ENCODE data around the gene PTGR3.

The PTGR3 gene

DNA sequence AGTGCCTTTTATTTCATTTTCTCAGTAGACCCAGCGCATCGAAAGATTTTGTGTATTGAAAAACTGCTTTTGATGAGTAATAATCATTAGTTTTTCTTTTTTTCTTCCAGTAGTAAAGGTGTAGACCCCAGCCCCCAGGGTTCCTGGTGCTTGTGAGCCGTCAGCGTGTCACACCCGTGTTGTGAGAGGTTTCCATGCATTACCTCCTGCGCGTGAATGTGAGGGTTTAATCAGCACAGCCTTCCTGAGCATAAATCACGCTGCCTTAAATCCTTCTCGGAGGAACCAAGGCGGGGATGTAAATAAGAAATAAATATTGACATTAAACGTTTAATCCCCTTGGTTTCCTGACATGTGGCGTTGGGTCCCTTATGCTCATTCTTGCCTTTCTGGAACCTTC lies 26.0 kb upstream of the PTGR3 start:
- DNase-seq: no peak

- DNase-seq: no peak
These were observed 22.1 kb upstream of the PTGR3 start for GRCh38 chr18:75231053-75231406.

DNA sequence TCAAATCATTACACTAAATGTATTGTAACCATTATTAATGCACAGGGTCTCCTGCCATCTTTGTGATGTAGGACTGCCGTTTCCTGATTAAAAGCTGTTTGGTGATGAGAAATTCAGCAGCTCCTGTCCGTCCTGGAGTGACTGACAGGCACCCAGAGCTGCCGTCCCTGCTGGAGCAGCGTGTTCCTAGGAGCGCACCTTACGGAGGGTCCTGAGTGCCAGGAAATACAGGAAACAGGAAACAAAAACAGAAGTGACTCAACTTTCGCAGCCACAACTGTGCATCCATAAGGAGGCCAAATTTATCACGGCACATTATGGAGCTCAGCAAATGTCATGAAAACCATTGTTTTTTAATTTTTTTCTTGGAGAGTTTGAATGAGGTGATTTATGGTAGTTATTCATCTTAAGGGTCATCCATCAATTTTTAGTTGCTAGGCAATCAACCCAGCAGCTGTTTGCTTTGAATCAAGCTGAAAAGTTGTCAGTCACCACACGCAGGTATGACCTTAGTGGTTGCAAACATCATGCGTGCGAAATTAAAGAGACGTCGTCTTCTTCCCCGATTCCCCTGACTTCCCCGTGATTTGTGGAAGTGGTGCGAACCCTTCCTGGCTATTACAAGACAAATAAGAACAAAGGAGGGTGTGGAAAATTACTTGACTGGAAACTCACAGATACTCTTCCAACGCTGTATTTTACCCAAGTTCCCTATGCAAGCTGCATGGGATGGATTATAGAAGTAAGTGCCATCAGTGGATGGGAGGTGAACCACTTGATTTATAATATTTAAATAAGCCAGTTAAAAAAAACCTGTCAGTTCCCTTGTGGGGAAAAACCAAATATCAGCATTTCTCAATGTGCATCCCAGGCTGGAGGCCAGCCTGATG lies 21.5 kb upstream of the PTGR3 start:
- DNase-seq: no peak

DNA sequence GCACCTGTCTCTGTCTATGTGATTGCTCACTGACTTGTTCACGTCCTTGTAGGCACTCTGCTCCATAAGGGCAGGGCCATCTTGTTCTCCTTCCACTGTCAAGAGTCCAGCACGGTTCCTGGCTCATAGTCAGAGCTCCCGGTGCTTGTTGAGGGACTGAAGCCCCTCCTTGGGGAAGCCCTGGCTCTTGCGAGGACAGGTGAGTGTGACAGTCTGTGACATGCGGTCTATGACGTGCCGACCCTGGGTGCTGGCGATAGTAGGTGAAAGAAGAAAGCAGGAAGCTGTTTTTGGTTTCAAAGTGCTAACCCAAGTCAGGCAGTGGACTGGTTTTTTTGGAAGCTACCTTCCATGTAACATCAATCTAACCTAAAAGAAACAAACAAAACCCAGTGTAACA lies 20.5 kb upstream of the PTGR3 start:
- no peak for DNase-seq

DNA sequence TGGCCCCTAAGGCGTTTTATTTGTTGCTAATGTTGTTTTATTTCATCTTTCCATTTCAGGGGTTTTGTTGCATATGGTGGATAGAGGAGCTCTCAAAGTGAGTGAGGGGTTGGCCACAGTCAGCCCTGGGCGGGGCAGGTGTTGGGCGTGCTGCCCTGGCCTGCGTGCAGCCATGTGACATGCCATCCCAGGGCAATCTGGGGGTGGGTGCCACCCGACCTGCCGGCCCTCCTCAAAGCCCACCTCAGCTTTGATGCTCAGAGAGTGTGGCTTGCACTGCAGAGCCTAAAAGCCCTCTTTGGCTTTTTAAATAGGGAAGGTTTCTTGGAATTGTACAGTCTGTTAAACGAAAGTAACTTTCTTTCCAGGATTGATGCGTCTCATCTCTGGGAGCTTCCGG lies 20.0 kb upstream of the PTGR3 start:
- DNase-seq: no peak

- no peak for DNase-seq
These were observed 18.8 kb upstream of the PTGR3 start for GRCh38 chr18:75227535-75228296.

DNA sequence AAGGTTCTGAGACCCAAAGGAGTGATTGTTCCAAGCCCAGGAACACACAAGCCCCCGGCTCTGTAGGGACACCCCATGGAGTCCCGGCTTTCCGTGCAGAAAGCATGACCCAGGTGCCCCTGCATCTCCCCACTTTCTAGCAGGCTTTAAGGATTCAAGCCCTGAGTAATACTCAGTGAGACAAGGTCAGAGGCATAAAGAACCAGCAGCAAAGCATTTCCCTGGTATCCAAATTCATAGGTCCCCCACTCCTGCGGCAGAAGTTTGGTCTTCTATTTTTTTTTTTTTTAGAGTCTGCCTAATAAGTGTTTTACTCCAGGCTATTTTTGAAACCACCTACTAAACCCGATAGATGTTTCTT lies 18.0 kb upstream of the PTGR3 start:
- no peak for DNase-seq

GRCh38 chr18:75226286-75226955 lies 17.5 kb upstream of the PTGR3 start:
- DNase-seq: no peak

GRCh38 chr18:75223687-75224347 lies 14.9 kb upstream of the PTGR3 start:
- no peak for DNase-seq

DNA sequence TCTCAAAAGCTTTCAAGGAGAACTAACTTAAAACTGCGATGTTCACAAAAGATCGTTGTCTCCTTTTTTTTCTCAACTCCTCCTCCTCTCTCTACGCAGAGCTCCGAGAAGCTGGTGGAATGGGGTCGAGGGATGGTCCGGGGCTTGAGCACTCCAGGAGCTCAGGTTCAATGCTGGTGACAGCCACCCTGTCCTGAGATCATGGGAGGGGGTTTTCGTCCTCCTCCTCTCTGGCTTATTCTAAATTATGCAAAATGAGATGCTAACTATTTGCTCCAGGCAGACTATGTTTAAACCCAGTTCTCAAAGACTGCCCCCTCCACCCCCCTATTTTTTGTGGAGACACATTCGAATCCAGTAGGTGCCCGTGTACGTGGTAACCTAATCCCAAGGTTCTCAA lies 13.5 kb upstream of the PTGR3 start:
- no peak for DNase-seq

GRCh38 chr18:75221897-75222296 lies 13.0 kb upstream of the PTGR3 start:
- DNase-seq: no peak

DNA sequence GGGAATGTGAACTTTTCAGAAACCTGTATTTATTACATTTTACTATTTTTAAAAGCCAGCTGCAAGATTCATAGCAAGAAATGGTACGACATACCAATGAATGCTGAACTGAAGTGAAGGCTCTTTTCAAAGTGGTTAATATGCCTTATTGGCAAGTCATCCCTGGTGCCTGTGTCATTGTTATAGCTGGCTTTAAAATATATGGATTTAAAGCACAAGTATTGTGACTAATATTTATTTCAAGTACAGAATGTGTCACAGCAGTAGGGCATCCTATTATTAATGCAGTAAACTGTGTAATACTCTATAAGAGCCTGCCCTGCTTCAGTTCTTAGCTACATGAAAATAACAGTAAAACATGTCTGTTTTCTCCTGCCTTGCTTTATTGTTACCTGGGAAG lies 12.5 kb upstream of the PTGR3 start:
- no peak for DNase-seq

DNA sequence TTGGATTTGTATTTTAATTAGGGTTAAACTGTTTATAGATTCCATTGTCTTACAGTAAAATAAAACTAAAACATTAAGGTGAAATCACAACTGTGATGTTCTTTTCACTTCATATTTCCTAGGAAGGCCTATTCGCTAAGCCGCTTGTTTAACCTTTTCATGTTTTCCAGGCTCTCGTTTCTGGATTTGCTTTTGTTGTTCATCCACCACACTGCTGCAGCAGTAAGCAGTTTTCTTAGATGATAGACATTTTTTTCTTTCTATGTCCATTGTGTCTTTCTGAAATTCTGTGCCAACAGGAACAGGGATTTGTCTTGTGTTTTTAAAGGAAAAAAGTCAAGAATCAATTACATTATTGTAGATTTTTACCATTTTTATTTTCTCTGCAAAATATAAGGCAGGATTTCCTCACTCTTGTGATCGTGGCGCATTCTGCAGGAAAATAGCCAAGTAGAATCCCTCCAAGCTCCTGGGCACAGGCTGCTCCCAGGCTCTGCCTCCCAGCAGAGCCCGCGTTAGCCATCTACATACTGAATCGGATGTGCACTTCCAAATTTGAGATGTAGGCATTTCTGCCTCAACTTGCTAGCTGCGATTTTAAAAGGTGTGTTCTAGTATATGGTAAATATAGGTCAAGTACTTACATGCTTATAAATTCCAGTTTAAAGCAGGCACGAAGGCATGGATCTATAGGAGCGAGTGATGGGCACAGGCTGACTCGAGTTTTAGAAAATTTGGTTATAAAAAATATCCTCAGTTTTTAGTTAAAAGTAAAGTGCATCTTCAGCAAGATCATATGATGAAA lies 11.8 kb upstream of the PTGR3 start:
- no peak for DNase-seq

GRCh38 chr18:75219745-75220375 lies 10.9 kb upstream of the PTGR3 start:
- no peak for DNase-seq

GRCh38 chr18:75218065-75218923 lies 9.4 kb upstream of the PTGR3 start:
- no peak for DNase-seq

GRCh38 chr18:75216911-75217689 lies 8.2 kb upstream of the PTGR3 start:
- no peak for DNase-seq

- no peak for DNase-seq
These were observed 7.4 kb upstream of the PTGR3 start for GRCh38 chr18:75216212-75216910.

GRCh38 chr18:75215663-75216062 lies 6.7 kb upstream of the PTGR3 start:
- DNase-seq: no peak

- DNase-seq: no peak
These were observed 6.0 kb upstream of the PTGR3 start for GRCh38 chr18:75214766-75215510.
